ENCODE measurements around the gene BMP7. TPM values are rescaled to one million over a fixed set of nuclear protein-coding genes. Genes with fewer than 3 reads are reported as not detected.

BMP7 gene
- total RNA-seq, 3 donors from 2014 or later, result 1.7 to 2.8 (median 2.0) TPM

DNA sequence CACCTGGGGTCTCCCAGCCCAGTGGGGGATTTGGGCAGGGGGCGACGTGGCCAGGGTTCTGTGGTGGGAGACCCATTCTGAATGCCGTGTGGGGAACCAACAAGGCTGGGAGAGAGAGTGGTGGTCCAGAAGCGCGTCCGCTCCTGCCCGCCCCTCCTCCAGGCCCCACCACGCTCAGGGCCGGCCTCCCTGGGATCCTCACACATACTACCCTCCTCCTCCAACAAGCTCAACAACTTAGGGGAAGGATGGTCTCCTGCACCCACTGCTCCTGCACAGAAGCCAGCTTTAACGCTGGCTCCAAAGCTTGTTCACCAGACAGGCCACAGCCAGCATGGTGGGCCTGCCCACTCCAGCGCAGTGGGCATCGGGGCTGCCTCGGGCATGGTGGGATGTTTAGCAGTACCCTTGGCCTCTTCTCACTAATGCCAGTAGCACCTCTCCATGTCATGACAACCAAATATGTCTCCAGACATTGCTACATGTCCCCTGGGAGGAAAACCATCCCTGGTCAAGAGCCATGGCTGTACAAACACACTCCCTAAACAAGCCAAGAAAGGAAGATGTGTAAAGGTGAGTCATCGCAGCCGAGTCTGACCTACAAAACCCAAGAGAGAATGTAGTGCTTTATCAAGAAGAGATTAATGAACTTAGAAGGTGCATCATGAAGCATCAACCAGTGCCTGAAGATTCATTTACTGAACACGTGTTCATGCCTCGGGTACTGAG is 75.7 kb downstream of the BMP7 start:
- TF ChIP-seq CTCF (IDR thresholded peaks at IDR 0.05), result no peak
- no peak overlapping the region for H3K4me3 ChIP-seq
- DNase-seq (no peak), ATAC-seq (no peak)
- H3K9me3 ChIP-seq, result no peaks in the 10 kb centered on the region
- intact Hi-C loops (cut with DNase I, micrococcal nuclease), result no loop called here
- no peaks in the 10 kb centered on the region for H3K4me1 ChIP-seq (ENCODE audit: low read depth)
- no peaks in the 10 kb centered on the region for H3K36me3 ChIP-seq (ENCODE audit: low read depth)

- no peak for ATAC-seq
Measured at GRCh38 chr20:57189713-57190112, 76.7 kb downstream of the BMP7 start.

DNA sequence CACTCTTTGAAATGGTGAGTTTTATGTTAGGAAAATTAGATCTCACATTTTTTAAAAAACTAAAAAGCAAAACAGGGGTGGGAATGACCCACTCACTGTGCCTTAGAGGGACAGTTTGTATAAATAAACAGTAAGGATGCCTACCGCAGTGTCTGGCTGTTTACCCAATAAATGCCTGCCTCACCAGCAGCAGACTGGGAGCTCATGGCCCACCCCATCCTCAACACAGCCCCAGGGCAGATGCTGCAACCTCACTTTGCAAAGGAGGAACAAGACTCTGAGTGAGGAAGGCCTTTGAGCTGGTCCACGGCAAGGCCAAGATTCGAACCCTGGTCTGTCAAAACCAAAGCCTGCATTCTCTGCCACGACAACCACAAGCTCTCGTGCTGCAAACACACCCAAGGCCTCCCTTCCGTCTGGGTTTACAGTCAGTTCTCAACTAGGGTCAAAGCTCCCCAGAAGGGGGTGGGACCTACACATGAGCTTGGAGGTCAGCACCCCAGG is 77.8 kb downstream of the BMP7 start:
- Histone ChIP-seq H3K9me3 (no peaks in the 10 kb centered on the region), H3K36me3 (ENCODE audit: low read depth) (no peaks in the 10 kb centered on the region), H3K4me3 (no peak overlapping the region), H3K4me1 (ENCODE audit: low read depth) (no peaks in the 10 kb centered on the region)
- DNase-seq (no peak), ATAC-seq (no peak)
- TF ChIP-seq CTCF (IDR thresholded peaks at IDR 0.05), result no peak
- intact Hi-C loops (cut with DNase I, micrococcal nuclease), result no loop called here

More at GRCh38 chr20:57189713-57190112, 76.7 kb downstream of the BMP7 start:
- DNase-seq, result no peak
- Histone ChIP-seq H3K4me3 (no peak overlapping the region), H3K4me1 (ENCODE audit: low read depth) (no peaks in the 10 kb centered on the region), H3K36me3 (ENCODE audit: low read depth) (no peaks in the 10 kb centered on the region), H3K9me3 (no peaks in the 10 kb centered on the region)
- intact Hi-C loops (cut with DNase I, micrococcal nuclease), result no loop called here
- no peak for TF ChIP-seq CTCF (IDR thresholded peaks at IDR 0.05)

DNA sequence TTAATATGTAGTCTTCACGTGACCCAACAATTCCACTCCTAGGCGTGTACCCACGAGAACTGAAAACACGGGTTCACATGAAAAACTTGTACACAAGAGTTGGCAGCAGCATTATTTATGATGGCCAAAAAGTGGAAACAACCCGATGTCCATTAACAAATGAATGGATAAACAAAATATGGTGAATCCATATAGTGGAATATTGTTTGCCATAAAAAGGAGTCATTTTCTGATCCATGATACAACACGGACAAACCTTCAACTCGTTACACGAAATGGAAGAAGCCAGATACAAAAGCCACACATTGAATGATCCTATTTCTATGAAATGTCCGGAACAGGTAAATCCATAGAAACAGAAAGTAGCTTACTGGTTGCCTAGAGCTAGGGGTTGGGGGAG is 78.4 kb downstream of the BMP7 start:
- Histone ChIP-seq H3K36me3 (ENCODE audit: low read depth) (no peaks in the 10 kb centered on the region), H3K4me3 (no peak overlapping the region), H3K9me3 (no peaks in the 10 kb centered on the region), H3K4me1 (ENCODE audit: low read depth) (no peaks in the 10 kb centered on the region)
- no peak for TF ChIP-seq CTCF (IDR thresholded peaks at IDR 0.05)
- ATAC-seq (no peak), DNase-seq (no peak)
- intact Hi-C loops (cut with DNase I, micrococcal nuclease), result no loop called here

DNA sequence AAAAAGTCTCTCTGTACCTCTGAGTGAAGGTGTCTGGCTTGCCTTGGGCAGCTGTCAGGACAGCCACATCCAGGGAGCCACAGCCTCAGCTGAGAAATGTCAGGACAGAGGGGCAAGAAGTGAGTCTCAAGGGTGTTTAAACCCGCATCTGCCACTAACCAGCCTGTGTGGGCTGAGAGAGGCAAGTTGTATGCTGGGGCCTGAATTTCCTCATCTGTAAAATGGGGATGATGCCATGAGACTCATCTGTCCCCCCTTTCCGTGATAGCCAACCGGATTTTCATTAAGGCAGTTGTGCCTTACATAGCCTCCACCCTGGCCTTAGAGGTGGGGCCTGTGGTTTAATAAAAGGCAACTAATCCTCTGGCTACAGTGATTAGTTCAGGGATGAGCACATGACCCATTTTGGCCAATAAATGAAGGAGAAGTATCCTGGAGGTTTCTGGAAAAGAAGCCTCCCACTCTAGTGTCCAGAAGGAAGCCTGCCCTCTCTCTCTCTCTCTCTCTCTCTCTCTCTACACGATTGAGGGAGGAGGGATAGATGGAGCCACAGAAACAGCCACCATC is 79.3 kb downstream of the BMP7 start:
- DNase-seq (no peak), ATAC-seq (no peak)
- Histone ChIP-seq H3K4me1 (ENCODE audit: low read depth) (no peaks in the 10 kb centered on the region), H3K36me3 (ENCODE audit: low read depth) (no peaks in the 10 kb centered on the region), H3K9me3 (no peaks in the 10 kb centered on the region), H3K4me3 (no peak overlapping the region)
- intact Hi-C loops (cut with DNase I, micrococcal nuclease), result no loop called here
- TF ChIP-seq CTCF (IDR thresholded peaks at IDR 0.05), result no peak

Data from mucosa of descending colon (tissue), 3 donors.